Suprapubic skin (tissue), 4 donors: Measurements from ENCODE around the gene FSIP1. TPM values are rescaled to one million over a fixed set of nuclear protein-coding genes. Genes with fewer than 3 reads are reported as not detected.

ENCODE experiments used
- DNase-seq, 2 donors: peaks; one replicate each; pipeline ENCODE4 v3.0.0-alpha.2; 2019; ENCODE audit warnings: low spot score in 2 of 2
- H3K27ac ChIP-seq: fragments of 200-600 bp; sonication (generic); one replicate; pipeline ENCODE4 v1.5.1; 2019
- H3K27me3 ChIP-seq: fragments of 200-600 bp; sonication (generic); one replicate; pipeline ENCODE4 v1.5.1; 2019
- H3K36me3 ChIP-seq: fragments of 200-600 bp; sonication (generic); one replicate; pipeline ENCODE4 v1.5.1; 2019
- H3K4me1 ChIP-seq: fragments of 200-600 bp; sonication (generic); one replicate; pipeline ENCODE4 v1.5.1; 2019
- H3K4me3 ChIP-seq: fragments of 200-600 bp; sonication (generic); one replicate; pipeline ENCODE4 v1.5.1; 2019; ENCODE audit warnings: mild to moderate bottlenecking
- H3K9me3 ChIP-seq: fragments of 200-600 bp; sonication (generic); one replicate; pipeline ENCODE4 v1.5.1; 2019
- CTCF ChIP-seq, 2 donors: fragments of 200-600 bp in 1 of 2; fragments of 450-650 bp in 1 of 2; sonication (generic) in 1 of 2; IDR thresholded peaks; one replicate each; pipeline ENCODE4 v1.5.1; 2016 to 2019; ENCODE audit warnings: antibody characterized with exemption in 2 of 2, mild to moderate bottlenecking in 1 of 2, moderate library complexity in 1 of 2
- EP300 ChIP-seq: sonication (generic); formaldehyde crosslinking; IDR thresholded peaks from one replicate; pipeline ENCODE4 v1.6.1; 2017; ENCODE audit warnings: antibody characterized with exemption
- POLR2A ChIP-seq, 2 donors: fragments of 450-650 bp; IDR thresholded peaks; one replicate each; pipeline ENCODE4 v1.6.1; 2017; ENCODE audit warnings: antibody characterized with exemption in 2 of 2, mild to moderate bottlenecking in 2 of 2, moderate library complexity in 2 of 2
- POLR2AphosphoS5 ChIP-seq, 3 donors: sonication (generic); formaldehyde crosslinking; IDR thresholded peaks; one replicate each; pipeline ENCODE4 v1.6.1; 2017; ENCODE audit warnings: antibody characterized with exemption in 3 of 3
- WGBS: methylation state at CpG from one replicate; pipeline ENCODE4 v1.1.5; 2018; 5-methylcytosine and 5-hydroxymethylcytosine counted together
- total RNA-seq, 4 donors: library from RNA; depleted of rRNA; stranded (reverse); fragments of >200 nt; gene quantifications; one replicate each; pipeline ENCODE4 v1.1.0, GENCODE V29; 2016

Gene FSIP1
- total RNA-seq, 4 donors from 2014 or later, result 0.21 to 0.24 TPM; not detected in 2

- Histone ChIP-seq H3K4me1 (no peaks in the 10 kb centered on the region), H3K27me3 (no peaks in the 10 kb centered on the region), H3K4me3 (no peak overlapping the region), H3K36me3 (no peaks in the 10 kb centered on the region), H3K9me3 (no peaks in the 10 kb centered on the region), H3K27ac (no peak overlapping the region)
- WGBS, result 90% methylated on average over 2 of the region's 2 CpGs
- no peak for TF ChIP-seq POLR2A (IDR thresholded peaks at IDR 0.05)
- no peak for DNase-seq
These were observed 53.8 kb downstream of the FSIP1 start for GRCh38 chr15:39728845-39729244.

- TF ChIP-seq EP300, result no peak
- no peak for TF ChIP-seq POLR2A (IDR thresholded peaks at IDR 0.05)
- WGBS, result 85% methylated on average over 6 of the region's 6 CpGs
- H3K4me3 ChIP-seq, result no peak overlapping the region
- no peak overlapping the region for H3K27ac ChIP-seq
- H3K9me3 ChIP-seq, result no peaks in the 10 kb centered on the region
- H3K4me1 ChIP-seq, result no peaks in the 10 kb centered on the region
- H3K36me3 ChIP-seq, result no peaks in the 10 kb centered on the region
- no peaks in the 10 kb centered on the region for H3K27me3 ChIP-seq
- DNase-seq, result no peak
These were observed 60.7 kb downstream of the FSIP1 start for GRCh38 chr15:39721893-39722292.

- WGBS, result 66% methylated on average over 6 of the region's 6 CpGs
- Histone ChIP-seq H3K27me3 (no peaks in the 10 kb centered on the region), H3K4me1 (no peaks in the 10 kb centered on the region), H3K27ac (no peak overlapping the region), H3K9me3 (no peaks in the 10 kb centered on the region), H3K36me3 (no peaks in the 10 kb centered on the region), H3K4me3 (no peak overlapping the region)
- no peak for DNase-seq
- TF ChIP-seq EP300, result no peak
- TF ChIP-seq POLR2AphosphoS5 (IDR thresholded peaks at IDR 0.05), result no peak
- no peak for TF ChIP-seq POLR2A (IDR thresholded peaks at IDR 0.05)
- no peak for TF ChIP-seq CTCF (IDR thresholded peaks at IDR 0.05)
These were observed 61.7 kb downstream of the FSIP1 start for GRCh38 chr15:39720621-39721611.

- H3K4me3 ChIP-seq, result no peak overlapping the region
- H3K4me1 ChIP-seq, result no peaks in the 10 kb centered on the region
- TF ChIP-seq EP300, result no peak
- no peak for TF ChIP-seq POLR2AphosphoS5 (IDR thresholded peaks at IDR 0.05)
- no peak for TF ChIP-seq CTCF (IDR thresholded peaks at IDR 0.05)
- no peak for TF ChIP-seq POLR2A (IDR thresholded peaks at IDR 0.05)
- DNase-seq, result no peak
- H3K27me3 ChIP-seq, result no peaks in the 10 kb centered on the region
- no peak overlapping the region for H3K27ac ChIP-seq
- H3K36me3 ChIP-seq, result no peaks in the 10 kb centered on the region
- H3K9me3 ChIP-seq, result no peaks in the 10 kb centered on the region
These were observed 62.6 kb downstream of the FSIP1 start for GRCh38 chr15:39720081-39720480.

- TF ChIP-seq EP300, result no peak
- TF ChIP-seq POLR2AphosphoS5 (IDR thresholded peaks at IDR 0.05), result no peak
- no peak for TF ChIP-seq POLR2A (IDR thresholded peaks at IDR 0.05)
- TF ChIP-seq CTCF (IDR thresholded peaks at IDR 0.05), result no peak
- WGBS, result 56% methylated on average over 1 of the region's 1 CpG
- H3K4me1 ChIP-seq, result no peaks in the 10 kb centered on the region
- H3K27me3 ChIP-seq, result no peaks in the 10 kb centered on the region
- DNase-seq, result no peak
- no peaks in the 10 kb centered on the region for H3K36me3 ChIP-seq
- H3K4me3 ChIP-seq, result no peak overlapping the region
- no peak overlapping the region for H3K27ac ChIP-seq
- H3K9me3 ChIP-seq, result no peaks in the 10 kb centered on the region
These were observed 63.5 kb downstream of the FSIP1 start for GRCh38 chr15:39719109-39719508.

GRCh38 chr15:39717134-39717533 is 65.5 kb downstream of the FSIP1 start:
- no peaks in the 10 kb centered on the region for H3K4me1 ChIP-seq
- 97% methylated on average over 1 of the region's 1 CpG for WGBS

More at GRCh38 chr15:39717134-39717533, 65.5 kb downstream of the FSIP1 start:
- H3K27ac ChIP-seq, result no peak overlapping the region
- H3K9me3 ChIP-seq, result no peaks in the 10 kb centered on the region
- DNase-seq, result no peak
- H3K36me3 ChIP-seq, result no peaks in the 10 kb centered on the region
- H3K4me3 ChIP-seq, result no peak overlapping the region
- H3K27me3 ChIP-seq, result no peaks in the 10 kb centered on the region
- TF ChIP-seq POLR2AphosphoS5 (IDR thresholded peaks at IDR 0.05) (no peak), CTCF (IDR thresholded peaks at IDR 0.05) (no peak), EP300 (no peak), POLR2A (IDR thresholded peaks at IDR 0.05) (no peak)
